Bladder microvascular endothelial cell (primary cell): Measurements from ENCODE around the gene GPR26. TPM values are rescaled to one million over a fixed set of nuclear protein-coding genes. Genes with fewer than 3 reads are reported as not detected.

Experiments
- total RNA-seq: library from RNA; depleted of rRNA; stranded (reverse); fragments of >200 nt; gene quantifications from 2 replicates; pipeline ENCODE4 v1.2.3, GENCODE V29; 2014

Gene GPR26
- not detected in 2 replicates for total RNA-seq

GRCh38 chr10:123666318-123667236 is at the start of gene GPR26:
Gene GPR26 (plus strand): TSS chr10:123666355. CDS start chr10:123666408, 53 bp downstream.

Other genes with a start within 250 kb of the GPR26 start
- gene CPXM2, start 225.5 kb downstream of the GPR26 start, total RNA-seq = 0.38 and 4.9 TPM in 2 replicates